ENCODE results near the gene RFLNA. TPM values are rescaled to one million over a fixed set of nuclear protein-coding genes. Genes with fewer than 3 reads are reported as not detected.

Gene RFLNA
- total RNA-seq, 1 experiment from 2014 or later = 10.6 TPM

DNA sequence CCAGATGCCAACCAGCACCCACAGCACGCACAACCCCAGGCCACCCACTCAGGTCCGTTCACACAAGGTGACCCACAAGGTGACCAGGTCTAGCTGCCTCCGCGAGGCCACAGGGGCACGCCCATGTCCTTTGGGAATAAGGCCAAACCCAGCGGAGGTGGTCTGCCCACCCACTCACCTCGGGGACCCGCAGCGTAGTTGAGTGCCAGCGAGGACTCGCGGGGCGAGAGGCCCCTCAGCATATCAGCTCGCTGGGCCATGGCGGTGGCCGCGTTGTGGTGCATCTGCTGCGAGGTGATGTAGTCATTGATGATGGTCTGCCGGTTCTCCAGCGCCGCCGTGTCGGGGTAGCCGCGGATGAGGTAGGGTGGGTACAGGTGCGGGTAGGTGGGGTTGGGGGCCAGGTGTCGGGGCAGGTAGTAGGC lies 46.8 kb downstream of the RFLNA start:
- no CpG with 5 or more reads among the region's 27 CpGs for WGBS (ENCODE audit: extremely low coverage, insufficient read length, low lambda C conversion rate)
- no peaks in the 10 kb centered on the region for H3K79me1 ChIP-seq (ENCODE audit: insufficient read depth, low read depth, low read length, poor library complexity, severe bottlenecking)
- no peak overlapping the region for H2AK5ac ChIP-seq (ENCODE audit: insufficient read length, low read length)
- no peak overlapping the region for H2AFZ ChIP-seq (ENCODE audit: low read length)
- H3K18ac ChIP-seq (ENCODE audit: insufficient read length, low read depth, low read length) = no peak overlapping the region
- H4K91ac ChIP-seq (ENCODE audit: insufficient read length, low read depth, low read length) = no peak overlapping the region
- no peak overlapping the region for H2BK20ac ChIP-seq (ENCODE audit: low read depth, low read length, poor library complexity, severe bottlenecking)
- no peak for DNase-seq
- no peak overlapping the region for H4K8ac ChIP-seq (replicated peaks; ENCODE audit: insufficient read length, low read depth, low read length)
- no peaks in the 10 kb centered on the region for H3K9me3 ChIP-seq (ENCODE audit: control insufficient read depth, low read depth, low read length)
- H3K4me2 ChIP-seq (ENCODE audit: insufficient read depth, insufficient read length, low read length) = no peak overlapping the region
- no peak overlapping the region for H2BK12ac ChIP-seq (ENCODE audit: insufficient read length, low read depth, low read length)
- Mint-ChIP-seq H3K27ac (no peak overlapping the region; a peak in 2 of 7 replicates), H3K27me3 (ENCODE audit: low read depth) (no peaks in the 10 kb centered on the region; the same call in 1 of the 2 replicates), H3K36me3 (ENCODE audit: insufficient read depth in 1 of 3, low read depth in 3 of 3) (peaks cover 31 to 77% (median 72%) of the 10 kb centered on the region in 3 experiments), H3K4me3 (no peak overlapping the region), H3K4me1 (no peaks in the 10 kb centered on the region), H3K9me3 (no peaks in the 10 kb centered on the region)
- no peak overlapping the region for H2BK5ac ChIP-seq (ENCODE audit: insufficient read length, low read length)
- no peak overlapping the region for H3K9ac ChIP-seq (ENCODE audit: extremely low read depth, insufficient read length, low read length)
- H3K23ac ChIP-seq (ENCODE audit: insufficient read length, low read depth, low read length) = no peak overlapping the region
- H3K4ac ChIP-seq (ENCODE audit: low read depth, low read length) = no peak overlapping the region
- H2BK15ac ChIP-seq (ENCODE audit: low read depth, low read length) = no peak overlapping the region
- H3K27me3 ChIP-seq (ENCODE audit: insufficient read depth, low read length) = no peaks in the 10 kb centered on the region
- H3K27ac ChIP-seq (ENCODE audit: insufficient read length, low read depth, low read length) = no peak overlapping the region
- no peaks in the 10 kb centered on the region for H3K23me2 ChIP-seq (ENCODE audit: insufficient read length, low read depth, low read length, poor library complexity, severe bottlenecking)
- H3K4me1 ChIP-seq (ENCODE audit: insufficient read depth, low read length) = no peaks in the 10 kb centered on the region
- TF ChIP-seq, protein P1, sequence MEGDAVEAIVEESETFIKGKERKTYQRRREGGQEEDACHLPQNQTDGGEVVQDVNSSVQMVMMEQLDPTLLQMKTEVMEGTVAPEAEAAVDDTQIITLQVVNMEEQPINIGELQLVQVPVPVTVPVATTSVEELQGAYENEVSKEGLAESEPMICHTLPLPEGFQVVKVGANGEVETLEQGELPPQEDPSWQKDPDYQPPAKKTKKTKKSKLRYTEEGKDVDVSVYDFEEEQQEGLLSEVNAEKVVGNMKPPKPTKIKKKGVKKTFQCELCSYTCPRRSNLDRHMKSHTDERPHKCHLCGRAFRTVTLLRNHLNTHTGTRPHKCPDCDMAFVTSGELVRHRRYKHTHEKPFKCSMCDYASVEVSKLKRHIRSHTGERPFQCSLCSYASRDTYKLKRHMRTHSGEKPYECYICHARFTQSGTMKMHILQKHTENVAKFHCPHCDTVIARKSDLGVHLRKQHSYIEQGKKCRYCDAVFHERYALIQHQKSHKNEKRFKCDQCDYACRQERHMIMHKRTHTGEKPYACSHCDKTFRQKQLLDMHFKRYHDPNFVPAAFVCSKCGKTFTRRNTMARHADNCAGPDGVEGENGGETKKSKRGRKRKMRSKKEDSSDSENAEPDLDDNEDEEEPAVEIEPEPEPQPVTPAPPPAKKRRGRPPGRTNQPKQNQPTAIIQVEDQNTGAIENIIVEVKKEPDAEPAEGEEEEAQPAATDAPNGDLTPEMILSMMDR (conservative IDR thresholded peaks at IDR 0.05) = no peak
- H3K79me2 ChIP-seq (ENCODE audit: insufficient read depth, low read length) = no peaks in the 10 kb centered on the region
- H3K14ac ChIP-seq (ENCODE audit: insufficient read depth, low read length) = no peak overlapping the region
- no peak overlapping the region for H3T11ph ChIP-seq (ENCODE audit: low read length)
- no peak overlapping the region for H2BK120ac ChIP-seq (ENCODE audit: low read depth, low read length, poor library complexity, severe bottlenecking)
- H4K20me1 ChIP-seq (ENCODE audit: control insufficient read depth, insufficient read depth, insufficient read length) = no peaks in the 10 kb centered on the region
- no peak overlapping the region for H3K56ac ChIP-seq (ENCODE audit: insufficient read length, low read depth, low read length)
- H4K5ac ChIP-seq (ENCODE audit: insufficient read length, low read depth, low read length) = no peak overlapping the region
